Activated naive CD4-positive, alpha-beta T cell treated with anti-CD3 and anti-CD28 coated beads, Interleukin-2, amount 10 ng/mL, durations not matched to agents 7 days and 5 days (primary cell): ENCODE measurements around the gene CACNA2D1.
"Not testable (repeated sequence)": the region's sequence is repeated elsewhere in the genome, so short reads cannot be mapped to it uniquely, and the experiment has no call there.

Experiments
- CTCF ChIA-PET: fragments of 350-600 bp; sonication (Branson Sonifier 250); formaldehyde crosslinking; loops from one replicate; lab custom pipeline; 2021; ENCODE audit warnings: antibody characterized with exemption; lab: Charles Lee
- DNase-seq: peaks from one replicate; pipeline ENCODE4 v3.0.0-alpha.2; 2020
- H3K27ac Mint-ChIP-seq: one replicate; pipeline ENCODE4 v1.8.0; 2021; ENCODE audit warnings: mild to moderate bottlenecking, moderate library complexity, mixed read lengths
- H3K27me3 Mint-ChIP-seq: one replicate; pipeline ENCODE4 v1.8.0; 2021; ENCODE audit warnings: mild to moderate bottlenecking, mixed read lengths
- H3K36me3 Mint-ChIP-seq: one replicate; pipeline ENCODE4 v1.8.0; 2021; ENCODE audit warnings: mixed read lengths
- H3K4me1 Mint-ChIP-seq: one replicate; pipeline ENCODE4 v1.8.0; 2021; ENCODE audit warnings: mixed read lengths
- H3K4me3 Mint-ChIP-seq: one replicate; pipeline ENCODE4 v1.8.0; 2021; ENCODE audit warnings: mild to moderate bottlenecking, moderate library complexity, mixed read lengths
- H3K9me3 Mint-ChIP-seq: one replicate; pipeline ENCODE4 v1.8.0; 2021; ENCODE audit warnings: mixed read lengths

The CACNA2D1 gene

GRCh38 chr7:82393840-82394220, 49.7 kb downstream of the CACNA2D1 start:
- Mint-ChIP-seq H3K4me3 (no peak overlapping the region), H3K36me3 (no peaks in the 10 kb centered on the region), H3K27me3 (no peaks in the 10 kb centered on the region), H3K4me1 (no peaks in the 10 kb centered on the region), H3K27ac (no peak overlapping the region), H3K9me3 (peaks cover 1% of the 10 kb centered on the region)
- no peak for DNase-seq
- CTCF ChIA-PET: no interaction called here

GRCh38 chr7:82393076-82393839, 50.3 kb downstream of the CACNA2D1 start:
- H3K27ac Mint-ChIP-seq: no peak overlapping the region
- no peaks in the 10 kb centered on the region for H3K27me3 Mint-ChIP-seq
- CTCF ChIA-PET: no interaction called here
- no peaks in the 10 kb centered on the region for H3K36me3 Mint-ChIP-seq
- H3K4me1 Mint-ChIP-seq: no peaks in the 10 kb centered on the region
- H3K4me3 Mint-ChIP-seq: no peak overlapping the region
- no peak for DNase-seq
- no peaks in the 10 kb centered on the region for H3K9me3 Mint-ChIP-seq

GRCh38 chr7:82390936-82391335, 52.6 kb downstream of the CACNA2D1 start:
- no peaks in the 10 kb centered on the region for H3K9me3 Mint-ChIP-seq
- CTCF ChIA-PET: no interaction called here
- no peaks in the 10 kb centered on the region for H3K36me3 Mint-ChIP-seq
- H3K4me1 Mint-ChIP-seq: no peaks in the 10 kb centered on the region
- no peak for DNase-seq
- no peak overlapping the region for H3K4me3 Mint-ChIP-seq
- H3K27ac Mint-ChIP-seq: no peak overlapping the region
- H3K27me3 Mint-ChIP-seq: no peaks in the 10 kb centered on the region

- Mint-ChIP-seq H3K9me3 (no peaks in the 10 kb centered on the region), H3K27me3 (no peaks in the 10 kb centered on the region), H3K4me1 (no peaks in the 10 kb centered on the region), H3K4me3 (no peak overlapping the region), H3K27ac (no peak overlapping the region), H3K36me3 (no peaks in the 10 kb centered on the region)
- CTCF ChIA-PET: interaction anchor here (0.6 kb wide), 1 partner anchor 45 kb away, joined by 3 read pairs; no protein-coding TSS in a partner anchor
- DNase-seq: no peak
These were observed 53.7 kb downstream of the CACNA2D1 start for GRCh38 chr7:82389876-82390275.

GRCh38 chr7:82388138-82388537, 55.4 kb downstream of the CACNA2D1 start:
- Mint-ChIP-seq H3K27me3 (no peaks in the 10 kb centered on the region), H3K4me3 (no peak overlapping the region), H3K4me1 (no peaks in the 10 kb centered on the region), H3K36me3 (no peaks in the 10 kb centered on the region), H3K27ac (no peak overlapping the region), H3K9me3 (no peaks in the 10 kb centered on the region)
- DNase-seq: no peak
- CTCF ChIA-PET: no interaction called here

GRCh38 chr7:82386571-82386970, 57.0 kb downstream of the CACNA2D1 start:
- H3K27me3 Mint-ChIP-seq, CTCF ChIA-PET, H3K4me3 Mint-ChIP-seq, DNase-seq, H3K4me1 Mint-ChIP-seq, H3K27ac Mint-ChIP-seq, H3K36me3 Mint-ChIP-seq, H3K9me3 Mint-ChIP-seq: not testable (repeated sequence)

- Mint-ChIP-seq H3K36me3 (no peaks in the 10 kb centered on the region), H3K4me1 (no peaks in the 10 kb centered on the region), H3K9me3 (no peaks in the 10 kb centered on the region), H3K27ac (no peak overlapping the region), H3K27me3 (no peaks in the 10 kb centered on the region), H3K4me3 (no peak overlapping the region)
- CTCF ChIA-PET: no interaction called here
- DNase-seq: no peak
These were observed 58.8 kb downstream of the CACNA2D1 start for GRCh38 chr7:82384779-82385178.

GRCh38 chr7:82384051-82384464, 59.5 kb downstream of the CACNA2D1 start:
- no peak for DNase-seq
- no peaks in the 10 kb centered on the region for H3K9me3 Mint-ChIP-seq
- H3K27me3 Mint-ChIP-seq: no peaks in the 10 kb centered on the region
- no peaks in the 10 kb centered on the region for H3K36me3 Mint-ChIP-seq
- H3K4me3 Mint-ChIP-seq: no peak overlapping the region
- H3K27ac Mint-ChIP-seq: no peak overlapping the region
- H3K4me1 Mint-ChIP-seq: no peaks in the 10 kb centered on the region
- CTCF ChIA-PET: no interaction called here

- no peaks in the 10 kb centered on the region for H3K36me3 Mint-ChIP-seq
- H3K27me3 Mint-ChIP-seq: no peaks in the 10 kb centered on the region
- H3K4me3 Mint-ChIP-seq: no peak overlapping the region
- H3K27ac Mint-ChIP-seq: no peak overlapping the region
- DNase-seq: no peak
- no peaks in the 10 kb centered on the region for H3K9me3 Mint-ChIP-seq
- no peaks in the 10 kb centered on the region for H3K4me1 Mint-ChIP-seq
- CTCF ChIA-PET: no interaction called here
These were observed 61.3 kb downstream of the CACNA2D1 start for GRCh38 chr7:82382276-82382675.

GRCh38 chr7:82376739-82377138, 66.8 kb downstream of the CACNA2D1 start:
- Mint-ChIP-seq H3K9me3 (no peaks in the 10 kb centered on the region), H3K4me3 (no peak overlapping the region), H3K36me3 (no peaks in the 10 kb centered on the region), H3K27me3 (no peaks in the 10 kb centered on the region), H3K27ac (no peak overlapping the region), H3K4me1 (no peaks in the 10 kb centered on the region)
- DNase-seq: no peak
- CTCF ChIA-PET: no interaction called here

GRCh38 chr7:82375713-82376112, 67.9 kb downstream of the CACNA2D1 start:
- CTCF ChIA-PET: no interaction called here
- Mint-ChIP-seq H3K4me3 (no peak overlapping the region), H3K4me1 (no peaks in the 10 kb centered on the region), H3K27ac (no peak overlapping the region), H3K27me3 (no peaks in the 10 kb centered on the region), H3K9me3 (no peaks in the 10 kb centered on the region), H3K36me3 (no peaks in the 10 kb centered on the region)
- no peak for DNase-seq

GRCh38 chr7:82375129-82375528, 68.4 kb downstream of the CACNA2D1 start:
- H3K27me3 Mint-ChIP-seq: no peaks in the 10 kb centered on the region
- H3K27ac Mint-ChIP-seq: no peak overlapping the region
- CTCF ChIA-PET: interaction anchor here (0.5 kb wide), 1 partner anchor 439 kb away, joined by 3 read pairs; no protein-coding TSS in a partner anchor
- H3K36me3 Mint-ChIP-seq: no peaks in the 10 kb centered on the region
- H3K9me3 Mint-ChIP-seq: no peaks in the 10 kb centered on the region
- no peak for DNase-seq
- H3K4me1 Mint-ChIP-seq: no peaks in the 10 kb centered on the region
- H3K4me3 Mint-ChIP-seq: no peak overlapping the region

GRCh38 chr7:82373926-82374635, 69.5 kb downstream of the CACNA2D1 start:
- DNase-seq: no peak
- H3K4me1 Mint-ChIP-seq: no peaks in the 10 kb centered on the region
- H3K4me3 Mint-ChIP-seq: no peak overlapping the region
- H3K36me3 Mint-ChIP-seq: no peaks in the 10 kb centered on the region
- CTCF ChIA-PET: no interaction called here
- H3K27me3 Mint-ChIP-seq: no peaks in the 10 kb centered on the region
- no peak overlapping the region for H3K27ac Mint-ChIP-seq
- no peaks in the 10 kb centered on the region for H3K9me3 Mint-ChIP-seq

- no peak for DNase-seq
- Mint-ChIP-seq H3K27me3 (no peaks in the 10 kb centered on the region), H3K4me1 (no peaks in the 10 kb centered on the region), H3K4me3 (no peak overlapping the region), H3K9me3 (no peaks in the 10 kb centered on the region), H3K27ac (no peak overlapping the region), H3K36me3 (no peaks in the 10 kb centered on the region)
- CTCF ChIA-PET: no interaction called here
These were observed 78.9 kb downstream of the CACNA2D1 start for GRCh38 chr7:82364671-82365070.

- Mint-ChIP-seq H3K36me3 (no peaks in the 10 kb centered on the region), H3K4me3 (no peak overlapping the region), H3K27ac (no peak overlapping the region), H3K9me3 (no peaks in the 10 kb centered on the region), H3K27me3 (no peaks in the 10 kb centered on the region), H3K4me1 (no peaks in the 10 kb centered on the region)
- DNase-seq: no peak
- CTCF ChIA-PET: no interaction called here
These were observed 79.5 kb downstream of the CACNA2D1 start for GRCh38 chr7:82364048-82364447.
